ENCODE results near the gene TCF12.
"Not testable (repeated sequence)": the region's sequence is repeated elsewhere in the genome, so short reads cannot be mapped to it uniquely, and the experiment has no call there.

The TCF12 gene

DNA sequence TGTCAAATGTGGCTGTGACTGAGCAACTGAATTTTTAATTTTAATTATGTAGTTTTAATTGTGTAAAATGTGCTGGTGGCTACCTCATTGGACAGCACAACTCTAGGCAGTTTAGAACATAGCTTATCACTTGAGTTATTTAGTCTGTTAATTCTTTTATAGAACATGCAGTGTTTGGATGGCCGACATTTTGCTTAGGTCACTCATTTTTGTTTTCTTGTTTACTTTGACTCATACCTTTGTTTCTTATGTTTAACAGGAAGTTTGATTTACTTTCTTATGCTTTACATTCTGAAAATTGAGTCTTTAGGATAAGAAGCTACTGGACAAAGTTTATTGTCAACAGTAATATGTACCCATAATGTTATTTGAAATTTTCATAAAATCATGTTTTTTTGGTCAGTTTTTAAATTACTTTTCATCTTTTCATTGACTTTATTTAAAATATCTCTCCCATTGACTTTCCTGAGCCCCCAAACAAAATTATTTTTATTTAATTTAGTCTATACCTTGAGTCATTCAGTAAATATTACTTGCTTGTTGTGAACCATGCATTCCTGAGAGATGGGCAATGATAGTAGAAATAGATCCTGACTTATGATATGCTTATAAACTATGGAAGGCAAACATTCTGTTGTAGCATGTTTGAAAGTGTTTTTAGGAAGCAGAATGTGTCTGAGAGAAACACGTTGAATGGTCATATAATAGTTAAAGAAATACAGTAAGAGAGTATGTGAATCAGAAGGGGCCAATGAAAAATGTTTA, 60.6 kb downstream of the TCF12 start:
- DNase-seq (ENCODE audit: low read depth in 2 of 2): no peak

DNA sequence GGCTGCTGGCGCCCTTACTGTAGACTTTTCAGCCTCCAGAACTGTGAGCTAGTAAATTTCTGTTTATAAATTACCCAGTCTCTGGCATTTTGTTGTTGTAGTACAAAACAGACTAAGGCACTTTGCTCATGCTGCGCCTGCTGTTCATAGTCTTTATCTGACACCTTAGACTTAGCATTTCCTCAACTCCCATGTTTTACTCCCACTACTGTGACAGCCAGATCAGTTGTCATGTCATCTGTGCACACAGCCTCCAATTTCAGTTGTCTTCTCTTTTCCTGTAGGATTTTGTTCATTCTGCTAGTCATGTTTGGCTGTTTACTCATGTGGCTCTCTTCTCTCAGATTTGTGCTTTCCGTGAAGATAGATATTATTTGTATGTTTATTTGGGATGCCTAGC, 62.0 kb downstream of the TCF12 start:
- DNase-seq (ENCODE audit: low read depth in 2 of 2): no peak

- DNase-seq (ENCODE audit: low read depth in 2 of 2): no peak
These were observed 62.7 kb downstream of the TCF12 start for GRCh38 chr15:56981160-56981559.

DNA sequence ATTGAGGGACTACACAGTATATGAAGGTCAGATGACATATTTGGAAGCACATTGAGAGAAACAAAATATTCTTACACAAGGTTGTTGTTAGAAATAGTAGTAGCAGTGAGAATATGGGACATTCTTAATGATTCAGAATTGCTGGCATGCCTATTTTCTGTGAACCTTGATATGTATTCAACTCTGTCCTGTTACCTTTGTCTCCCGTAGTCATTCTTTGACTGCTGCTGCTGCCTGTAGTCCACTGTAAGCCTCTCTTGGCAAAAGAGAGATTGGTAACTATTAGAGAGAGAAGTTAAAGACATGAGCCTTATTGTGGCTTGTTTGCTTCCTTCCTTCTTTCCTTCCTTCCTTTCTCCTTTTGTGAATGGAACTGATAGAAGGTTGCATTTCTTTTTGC, 64.5 kb downstream of the TCF12 start:
- no peak for DNase-seq (ENCODE audit: low read depth in 2 of 2)

DNA sequence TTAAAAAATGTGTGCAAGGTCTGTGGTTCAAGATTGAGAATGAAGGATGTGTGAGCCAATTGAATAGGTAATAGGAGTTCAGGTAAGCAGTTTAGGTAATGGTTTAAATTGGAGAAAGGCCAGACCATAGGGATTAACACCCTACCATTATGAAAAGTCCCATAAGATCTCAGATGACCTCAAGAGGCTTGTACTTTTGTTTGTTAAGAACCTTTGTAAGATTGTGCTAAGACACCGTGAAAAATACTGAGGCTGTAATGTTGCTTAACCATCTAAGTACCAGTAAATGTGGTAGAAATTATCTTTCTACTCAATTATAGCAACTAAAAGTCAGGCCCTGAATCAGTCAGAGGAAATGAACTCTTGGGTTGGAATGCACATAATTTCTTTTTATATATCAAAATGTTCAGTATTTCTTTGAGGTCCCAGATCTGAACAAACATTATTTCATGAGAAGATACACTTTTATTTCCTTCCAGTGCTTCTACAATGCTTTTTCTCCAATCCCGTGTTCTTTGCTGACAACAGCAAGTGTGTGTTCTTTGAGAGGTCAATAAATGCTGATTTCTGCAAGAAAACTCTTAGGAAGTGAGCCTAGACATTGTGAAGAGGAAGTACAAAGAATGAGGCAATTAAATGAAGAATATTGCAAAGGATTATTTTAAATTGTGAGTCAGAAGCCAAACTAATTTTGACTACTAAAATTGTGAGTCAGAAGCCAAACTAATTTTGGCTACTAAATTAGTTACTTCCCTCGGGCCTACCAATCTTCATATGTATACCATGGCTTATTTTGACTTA, 66.4 kb downstream of the TCF12 start:
- no peak for DNase-seq (ENCODE audit: low read depth in 2 of 2)

DNA sequence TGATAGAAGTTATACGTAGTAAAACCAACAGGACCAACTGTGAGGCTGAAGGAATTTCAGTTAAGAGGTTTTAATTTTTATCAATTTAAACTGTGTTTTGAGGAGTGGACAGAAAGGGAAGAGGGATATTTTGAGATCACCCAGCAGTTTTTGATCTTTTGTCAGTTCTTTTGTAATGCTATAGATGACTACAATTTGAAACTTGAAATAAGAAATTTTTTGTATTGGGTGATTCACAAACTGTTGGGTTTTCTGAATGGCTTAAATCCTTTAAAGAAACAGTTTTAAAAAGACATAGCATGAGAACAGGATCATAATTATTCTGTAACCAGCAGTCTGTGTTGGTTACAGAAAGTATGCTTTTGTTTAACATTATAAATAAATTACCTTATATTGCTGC, 67.4 kb downstream of the TCF12 start:
- no peak for DNase-seq (ENCODE audit: low read depth in 2 of 2)

DNA sequence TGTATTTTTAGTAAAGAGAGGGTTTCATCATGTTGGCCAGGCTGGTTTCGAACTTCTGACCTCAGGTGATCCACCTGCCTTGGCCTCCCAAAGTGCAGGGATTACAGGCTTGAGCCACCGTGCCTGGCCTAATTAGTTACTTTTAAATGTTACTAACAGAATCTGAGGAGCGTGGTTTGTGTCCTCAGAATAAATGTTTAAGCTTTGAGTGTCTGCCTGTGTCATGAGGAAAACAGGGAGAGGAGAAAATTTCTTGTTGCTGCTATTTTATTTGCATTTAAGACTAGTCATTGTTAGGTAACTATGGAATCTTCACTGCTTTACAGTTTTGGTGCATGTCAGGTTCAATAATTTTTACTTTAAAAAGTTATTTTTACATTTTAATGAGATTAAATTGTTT, 68.8 kb downstream of the TCF12 start:
- DNase-seq (ENCODE audit: low read depth in 2 of 2): no peak

GRCh38 chr15:56988219-56988618, 69.8 kb downstream of the TCF12 start:
- DNase-seq (ENCODE audit: low read depth in 2 of 2): no peak

GRCh38 chr15:56989411-56989924, 71.0 kb downstream of the TCF12 start:
- no peak for DNase-seq (ENCODE audit: low read depth in 2 of 2)

DNA sequence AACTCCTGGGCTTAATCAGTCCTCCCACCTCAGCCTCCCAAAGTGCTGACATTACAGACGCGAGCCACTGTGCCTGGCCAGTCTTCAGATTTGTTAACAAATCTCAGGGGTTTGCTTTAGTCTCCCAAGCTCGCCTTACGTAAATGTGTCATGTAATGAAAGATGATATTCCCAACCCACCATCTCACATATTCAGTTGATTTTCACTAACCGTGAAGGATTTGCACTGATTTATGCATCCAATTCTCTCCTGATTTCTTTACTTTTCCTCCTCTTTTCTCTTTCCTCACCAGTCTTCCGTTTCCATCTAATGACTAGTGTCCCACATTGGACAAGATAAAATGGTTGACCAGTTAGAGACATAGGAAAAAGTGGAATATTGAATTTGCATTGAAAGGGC, 72.6 kb downstream of the TCF12 start:
- DNase-seq (ENCODE audit: low read depth in 2 of 2): no peak

- no peak for DNase-seq (ENCODE audit: low read depth in 2 of 2)
These were observed 74.3 kb downstream of the TCF12 start for GRCh38 chr15:56992725-56993124.

DNA sequence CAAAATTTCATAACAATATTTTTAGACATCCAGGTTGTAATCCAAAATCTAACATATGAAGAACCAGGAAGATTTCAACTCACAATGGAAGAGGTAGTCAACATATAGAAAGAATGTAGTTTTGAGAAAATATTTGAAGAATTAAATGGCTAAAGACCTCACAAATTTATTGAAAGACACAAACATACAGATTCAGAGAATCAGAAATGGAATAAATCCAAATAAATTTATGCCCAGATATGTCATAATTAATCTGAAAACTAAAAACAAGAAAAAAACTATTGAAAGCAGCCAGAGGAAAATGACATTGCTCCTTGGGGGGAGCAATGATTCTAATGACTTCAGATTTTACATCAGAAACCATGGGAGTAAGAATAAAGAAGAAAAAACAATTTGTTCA, 75.8 kb downstream of the TCF12 start:
- DNase-seq (ENCODE audit: low read depth in 2 of 2): no peak

DNA sequence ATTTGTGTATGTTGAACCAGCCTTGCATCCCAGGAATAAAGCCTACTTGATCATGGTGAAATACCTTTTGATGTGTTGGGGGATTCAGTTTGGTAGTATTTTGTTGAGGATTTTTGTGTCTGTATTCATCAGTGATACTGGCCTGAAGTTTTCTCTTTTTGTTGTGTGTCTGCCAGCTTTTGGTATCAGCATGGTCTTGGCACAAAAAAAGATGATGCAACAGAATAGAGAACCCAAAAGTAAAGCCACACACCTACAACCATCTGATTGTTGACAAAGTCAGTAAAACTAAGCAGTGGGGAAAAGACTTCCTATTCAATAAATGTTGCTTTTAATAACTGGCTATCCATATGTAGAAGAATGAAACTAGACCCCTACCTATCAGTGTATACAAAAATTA, 77.6 kb downstream of the TCF12 start:
- DNase-seq (ENCODE audit: low read depth in 2 of 2): no peak

- no peak for DNase-seq (ENCODE audit: low read depth in 2 of 2)
These were observed 78.5 kb downstream of the TCF12 start for GRCh38 chr15:56996746-56997470.

DNA sequence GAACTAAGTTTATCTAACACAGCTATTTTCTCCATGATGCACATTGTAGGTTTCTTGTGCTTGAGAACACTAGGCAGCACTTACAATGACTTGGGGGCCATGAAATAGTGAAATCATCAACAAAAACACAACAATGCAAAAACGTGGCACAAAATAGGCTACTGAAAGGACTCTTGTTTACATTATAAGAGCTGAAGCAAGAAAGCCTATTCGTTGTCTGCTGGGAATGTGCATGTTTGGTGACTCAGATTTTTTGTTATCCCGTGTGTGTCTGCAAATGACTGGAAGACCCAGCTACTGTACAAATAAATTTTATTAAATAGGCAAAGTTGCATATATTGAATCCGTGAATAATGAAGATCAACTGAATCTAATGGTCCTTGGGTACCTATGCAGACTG, 85.0 kb downstream of the TCF12 start:
- no peak for DNase-seq (ENCODE audit: low read depth in 2 of 2)

DNA sequence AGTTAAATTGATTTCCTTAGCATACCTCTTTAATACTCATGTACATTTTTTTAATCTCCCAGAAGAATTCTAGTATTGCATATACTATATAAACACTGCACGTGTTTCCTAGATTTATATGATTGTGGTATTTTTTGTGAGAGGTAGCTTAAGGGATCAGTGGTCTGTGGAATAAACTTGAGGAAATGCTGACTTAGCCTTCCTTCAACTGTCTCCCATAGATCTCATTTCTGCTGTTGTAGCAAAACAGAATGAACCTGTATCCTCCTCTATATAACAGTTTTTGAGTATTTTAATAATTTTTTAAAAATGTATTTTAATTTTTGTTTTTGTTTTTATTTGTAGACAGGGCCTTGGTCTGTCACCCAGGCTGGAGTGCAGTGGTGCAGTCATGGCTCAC, 86.8 kb downstream of the TCF12 start:
- DNase-seq (ENCODE audit: low read depth in 2 of 2): no peak

GRCh38 chr15:57007797-57008196, 89.4 kb downstream of the TCF12 start:
- DNase-seq (ENCODE audit: low read depth in 2 of 2): not testable (repeated sequence)

DNA sequence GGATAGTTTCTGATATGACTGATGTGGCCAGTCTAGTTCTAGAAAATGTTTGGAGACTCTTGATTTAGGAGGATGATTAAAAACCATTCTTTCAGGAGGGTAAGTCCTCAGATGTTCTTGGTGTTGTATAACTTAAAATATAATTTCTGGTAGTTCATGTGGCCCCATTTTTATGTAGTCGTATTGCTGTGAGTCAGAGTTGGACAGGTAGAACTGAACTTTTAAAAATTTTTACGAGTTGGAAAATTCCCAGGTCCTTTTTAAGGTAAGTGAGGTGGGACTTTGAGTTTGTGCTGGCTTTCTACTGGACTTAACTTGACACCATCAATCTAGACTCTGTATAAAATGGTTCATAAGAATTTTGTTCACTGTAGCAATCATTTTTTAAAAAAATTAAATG, 92.3 kb downstream of the TCF12 start:
- no peak for DNase-seq (ENCODE audit: low read depth in 2 of 2)

GRCh38 chr15:57012556-57012955, 94.1 kb downstream of the TCF12 start:
- no peak for DNase-seq (ENCODE audit: low read depth in 2 of 2)

GRCh38 chr15:57014896-57015295, 96.5 kb downstream of the TCF12 start:
- DNase-seq (ENCODE audit: low read depth in 2 of 2): not testable (repeated sequence)

DNA sequence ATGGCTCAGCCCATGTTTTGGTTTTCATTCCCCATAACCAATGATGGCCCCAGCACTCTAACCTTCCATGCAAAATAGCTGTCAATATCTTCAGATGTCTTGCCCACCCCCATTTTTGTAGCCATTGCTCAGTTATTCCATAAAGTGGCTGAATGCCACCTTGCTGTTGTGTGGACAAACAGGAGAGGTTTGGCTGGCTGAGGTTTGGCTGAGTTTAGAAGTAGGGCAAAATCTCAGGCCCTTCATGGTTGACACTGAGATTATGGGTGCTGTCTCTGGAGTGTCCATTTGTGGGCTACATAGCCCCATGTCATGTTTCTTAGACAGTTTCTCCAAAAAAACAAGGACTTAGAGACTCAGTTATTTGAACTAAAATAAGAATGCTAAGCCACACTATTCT, 96.9 kb downstream of the TCF12 start:
- no peak for DNase-seq (ENCODE audit: low read depth in 2 of 2)

- no peak for DNase-seq (ENCODE audit: low read depth in 2 of 2)
These were observed 97.5 kb downstream of the TCF12 start for GRCh38 chr15:57015897-57016296.
